ENCODE measurements around the gene BAZ2A. TPM values are rescaled to one million over a fixed set of nuclear protein-coding genes. Genes with fewer than 3 reads are reported as not detected.

BAZ2A gene
- total RNA-seq, 2 experiments from 2014 or later = 40.6 to 139 TPM

DNA sequence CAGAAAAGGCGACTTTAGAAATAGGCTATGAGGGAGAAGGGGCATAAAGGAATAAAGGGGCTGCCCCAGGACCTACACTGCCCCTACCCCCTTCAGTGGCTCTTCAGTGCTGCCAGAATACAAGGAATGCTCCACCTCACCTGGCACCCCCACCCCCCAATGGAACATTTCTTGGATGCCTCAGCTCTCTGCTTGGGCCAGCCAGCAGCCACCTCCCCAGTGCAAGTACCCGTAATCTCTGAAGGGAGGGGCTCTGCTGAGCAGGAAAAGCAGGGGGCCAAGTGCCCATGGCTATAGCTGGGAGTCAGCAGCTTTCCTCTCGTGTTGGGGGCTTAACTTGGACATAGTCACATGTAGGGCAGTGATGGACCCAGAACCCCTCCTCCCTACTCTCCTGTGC lies 33.3 kb downstream of the BAZ2A start:
- POLR2A ChIA-PET = interaction anchor here (0.6 to 0.7 kb wide), 2 partner anchors 50 to 67 kb away, joined by 3 read pairs; no protein-coding TSS in a partner anchor
- peaks cover 4% of the 10 kb centered on the region for H3K4me1 ChIP-seq (ENCODE audit: insufficient read depth, low read length, poor library complexity, severe bottlenecking)
- intact Hi-C loops (cut with micrococcal nuclease; ENCODE audit: unreplicated experiment) = no loop called here
- CTCF ChIA-PET (ENCODE audit: unreplicated experiment) = no interaction called here
- no peak overlapping the region for H3K27ac ChIP-seq (ENCODE audit: low read depth, low read length, poor library complexity, severe bottlenecking)
- H3K9me2 ChIP-seq (ENCODE audit: insufficient read depth, low read length) = no peaks in the 10 kb centered on the region
- H2AFZ ChIP-seq (ENCODE audit: low read length) = no peak overlapping the region
- no peak overlapping the region for H3K4me3 ChIP-seq (ENCODE audit: low read depth, low read length, poor library complexity, severe bottlenecking)
- DNase-seq (ENCODE audit: low spot score) = no peak
- H3K4me2 ChIP-seq (ENCODE audit: low read length) = no peak overlapping the region
- TF ChIP-seq EZH2phosphoT487 (IDR thresholded peaks at IDR 0.05; ENCODE audit: borderline replicate concordance, low read depth, low read length) = no peak
- TF ChIP-seq, protein P1, sequence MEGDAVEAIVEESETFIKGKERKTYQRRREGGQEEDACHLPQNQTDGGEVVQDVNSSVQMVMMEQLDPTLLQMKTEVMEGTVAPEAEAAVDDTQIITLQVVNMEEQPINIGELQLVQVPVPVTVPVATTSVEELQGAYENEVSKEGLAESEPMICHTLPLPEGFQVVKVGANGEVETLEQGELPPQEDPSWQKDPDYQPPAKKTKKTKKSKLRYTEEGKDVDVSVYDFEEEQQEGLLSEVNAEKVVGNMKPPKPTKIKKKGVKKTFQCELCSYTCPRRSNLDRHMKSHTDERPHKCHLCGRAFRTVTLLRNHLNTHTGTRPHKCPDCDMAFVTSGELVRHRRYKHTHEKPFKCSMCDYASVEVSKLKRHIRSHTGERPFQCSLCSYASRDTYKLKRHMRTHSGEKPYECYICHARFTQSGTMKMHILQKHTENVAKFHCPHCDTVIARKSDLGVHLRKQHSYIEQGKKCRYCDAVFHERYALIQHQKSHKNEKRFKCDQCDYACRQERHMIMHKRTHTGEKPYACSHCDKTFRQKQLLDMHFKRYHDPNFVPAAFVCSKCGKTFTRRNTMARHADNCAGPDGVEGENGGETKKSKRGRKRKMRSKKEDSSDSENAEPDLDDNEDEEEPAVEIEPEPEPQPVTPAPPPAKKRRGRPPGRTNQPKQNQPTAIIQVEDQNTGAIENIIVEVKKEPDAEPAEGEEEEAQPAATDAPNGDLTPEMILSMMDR (conservative IDR thresholded peaks at IDR 0.05; ENCODE audit: low read length) = no peak
- H3K36me3 ChIP-seq (ENCODE audit: insufficient read depth, low read length) = peaks cover 61% of the 10 kb centered on the region
- H3K9me3 ChIP-seq (ENCODE audit: low read length) = no peaks in the 10 kb centered on the region
- no peaks in the 10 kb centered on the region for H4K20me1 ChIP-seq (ENCODE audit: insufficient read depth, low read length)
- H3K79me2 ChIP-seq (ENCODE audit: insufficient read depth, low read depth, low read length) = no peaks in the 10 kb centered on the region
- BruUV-seq (replicated peaks) = no TSS peak

DNA sequence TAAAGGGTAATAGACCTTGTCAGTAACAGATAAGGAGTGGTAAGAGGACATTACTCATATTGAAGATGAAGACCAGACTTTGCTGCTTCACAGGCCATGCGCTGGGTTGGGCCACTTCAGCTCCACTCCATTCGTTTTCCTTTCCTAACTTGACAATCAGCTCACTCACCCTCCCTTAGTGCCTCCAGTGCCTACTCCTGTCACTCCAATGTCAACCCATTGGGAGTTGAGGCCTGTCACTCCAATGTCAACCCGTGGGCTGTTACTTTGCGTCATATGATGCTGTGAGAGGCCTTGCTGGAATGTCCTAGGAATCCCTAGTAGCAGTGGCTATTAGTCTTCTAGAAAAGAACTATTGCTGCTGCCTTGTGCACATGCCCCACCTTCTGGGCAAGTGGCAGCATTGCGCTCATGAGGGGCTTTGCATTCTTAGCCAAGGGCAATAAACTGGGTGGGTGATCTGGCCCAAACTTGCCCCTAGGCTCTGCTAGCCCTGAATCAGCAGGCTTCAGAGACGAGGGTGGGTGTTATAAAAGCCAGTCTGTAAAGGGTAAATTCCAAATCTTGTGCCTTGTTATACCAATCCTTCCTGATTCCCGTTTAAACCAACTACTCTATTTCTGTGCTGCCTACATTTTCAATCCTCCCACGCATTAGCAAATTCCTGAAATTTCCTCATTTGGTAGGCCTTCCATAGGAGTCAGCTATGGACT lies 36.1 kb downstream of the BAZ2A start:
- ChIA-PET CTCF (ENCODE audit: unreplicated experiment) (interaction anchor here (1.0 kb wide), 1 partner anchor 94 kb away, joined by 4 read pairs; no protein-coding TSS in a partner anchor), POLR2A (interaction anchor here (0.5 to 1.0 kb wide), 3 partner anchors 42 to 73 kb away, joined by 3 to 7 read pairs (median 6); partner anchors contain the start of gene RBMS2)
- BruUV-seq (replicated peaks) = no TSS peak
- no peaks in the 10 kb centered on the region for H3K9me3 ChIP-seq (ENCODE audit: low read length)
- H4K20me1 ChIP-seq (ENCODE audit: insufficient read depth, low read length) = no peaks in the 10 kb centered on the region
- H2AFZ ChIP-seq (ENCODE audit: low read length) = no peak overlapping the region
- peaks cover 33% of the 10 kb centered on the region for H3K36me3 ChIP-seq (ENCODE audit: insufficient read depth, low read length)
- peak; percentile 72 for DNase-seq (ENCODE audit: low spot score)
- TF ChIP-seq, protein P1 (conservative IDR thresholded peaks at IDR 0.05; ENCODE audit: low read length) = peak; percentile 87
- TF ChIP-seq EZH2phosphoT487 (IDR thresholded peaks at IDR 0.05; ENCODE audit: borderline replicate concordance, low read depth, low read length) = no peak
- intact Hi-C loops (cut with micrococcal nuclease; ENCODE audit: unreplicated experiment) = loop anchor here (1.0 to 5.0 kb wide), 2 partner anchors 42 to 82 kb away; no protein-coding TSS in a partner anchor
- H3K27ac ChIP-seq (ENCODE audit: low read depth, low read length, poor library complexity, severe bottlenecking) = no peak overlapping the region
- peaks cover 8% of the 10 kb centered on the region for H3K4me1 ChIP-seq (ENCODE audit: insufficient read depth, low read length, poor library complexity, severe bottlenecking)
- no peak overlapping the region for H3K4me3 ChIP-seq (ENCODE audit: low read depth, low read length, poor library complexity, severe bottlenecking)
- H3K79me2 ChIP-seq (ENCODE audit: insufficient read depth, low read depth, low read length) = no peaks in the 10 kb centered on the region
- no peaks in the 10 kb centered on the region for H3K9me2 ChIP-seq (ENCODE audit: insufficient read depth, low read length)
- H3K4me2 ChIP-seq (ENCODE audit: low read length) = no peak overlapping the region

DNA sequence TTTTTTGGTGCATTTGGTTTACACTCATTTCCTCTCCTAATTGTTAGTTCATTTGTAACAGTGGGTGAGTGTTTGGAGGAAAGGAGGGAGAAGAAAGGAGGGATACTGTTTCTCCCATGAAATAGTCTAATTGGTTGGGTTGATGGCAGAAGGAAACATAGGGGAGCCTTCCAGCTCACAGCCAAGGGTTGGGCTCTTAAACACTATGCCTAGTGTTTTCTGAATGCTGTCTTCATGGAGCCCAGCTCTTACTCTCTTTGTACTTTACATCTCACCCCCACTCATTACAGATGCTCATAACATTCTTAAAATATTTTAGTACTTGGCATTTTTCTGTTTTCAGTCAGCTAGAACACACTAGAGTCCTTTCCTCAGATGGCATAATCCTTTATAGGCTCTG lies 38.2 kb downstream of the BAZ2A start:
- intact Hi-C loops (cut with micrococcal nuclease; ENCODE audit: unreplicated experiment) = loop anchor here (5.0 kb wide), 1 partner anchor 80 kb away; no protein-coding TSS in a partner anchor
- Histone ChIP-seq H3K4me2 (ENCODE audit: low read length) (no peak overlapping the region), H3K79me2 (ENCODE audit: insufficient read depth, low read depth, low read length) (no peaks in the 10 kb centered on the region), H3K4me1 (ENCODE audit: insufficient read depth, low read length, poor library complexity, severe bottlenecking) (peaks cover 24% of the 10 kb centered on the region), H3K4me3 (ENCODE audit: low read depth, low read length, poor library complexity, severe bottlenecking) (no peak overlapping the region), H3K36me3 (ENCODE audit: insufficient read depth, low read length) (peaks cover 12% of the 10 kb centered on the region), H2AFZ (ENCODE audit: low read length) (no peak overlapping the region), H3K9me2 (ENCODE audit: insufficient read depth, low read length) (no peaks in the 10 kb centered on the region), H3K9me3 (ENCODE audit: low read length) (no peaks in the 10 kb centered on the region), H4K20me1 (ENCODE audit: insufficient read depth, low read length) (no peaks in the 10 kb centered on the region), H3K27ac (ENCODE audit: low read depth, low read length, poor library complexity, severe bottlenecking) (no peak overlapping the region)
- POLR2A ChIA-PET = interaction anchor here (0.7 kb wide), 1 partner anchor 188 kb away, joined by 3 read pairs; no protein-coding TSS in a partner anchor
- CTCF ChIA-PET (ENCODE audit: unreplicated experiment) = no interaction called here
- no peak for DNase-seq (ENCODE audit: low spot score)
- TF ChIP-seq, protein P1 (conservative IDR thresholded peaks at IDR 0.05; ENCODE audit: low read length) = no peak
- no peak for TF ChIP-seq EZH2phosphoT487 (IDR thresholded peaks at IDR 0.05; ENCODE audit: borderline replicate concordance, low read depth, low read length)
- no TSS peak for BruUV-seq (replicated peaks)
